CD4-positive, CD25-positive, alpha-beta regulatory T cell (primary cell): Measurements from ENCODE around the gene CLPTM1. TPM values are rescaled to one million over a fixed set of nuclear protein-coding genes. Genes with fewer than 3 reads are reported as not detected.

Source experiments
- ATAC-seq, 2 donors: fragments of 150-1000 bp; cut with Tn5 transposase; one replicate each; pipeline ENCODE4 v1.10.0; 2021; ENCODE audit warnings: low read depth in 2 of 2, moderate number of reproducible peaks in 2 of 2, moderate library complexity in 1 of 2
- DNase-seq, 3 donors: peaks; one replicate each; pipeline versions ENCODE4 v3.0.0 to v3.0.0-alpha.2; 2012 to 2022; ENCODE audit warnings: mixed read lengths in 1 of 3
- H3K27ac ChIP-seq: one replicate; pipeline ENCODE4 v1.7.0; 2013; ENCODE audit warnings: mild to moderate bottlenecking, low read length; ENCODE audit not compliant: insufficient read depth, poor library complexity, severe bottlenecking
- H3K27me3 ChIP-seq: one replicate; pipeline ENCODE4 v1.7.0; 2013; ENCODE audit warnings: low read length; ENCODE audit not compliant: control insufficient read depth, insufficient read depth
- H3K36me3 ChIP-seq: one replicate; pipeline ENCODE4 v1.7.0; 2013; ENCODE audit warnings: mild to moderate bottlenecking, low read length, moderate library complexity; ENCODE audit not compliant: control insufficient read depth, insufficient read depth
- H3K4me1 ChIP-seq: 2 replicates; pipeline ENCODE4 v1.7.0; 2013; ENCODE audit warnings: mild to moderate bottlenecking, low read length; ENCODE audit not compliant: insufficient read depth, control insufficient read depth, poor library complexity, severe bottlenecking
- H3K4me3 ChIP-seq: one replicate; pipeline ENCODE4 v1.7.0; 2013; ENCODE audit warnings: low read depth, mild to moderate bottlenecking, low read length, moderate library complexity
- H3K9me3 ChIP-seq, 2 experiments: 1 replicate in 1 of 2; 2 replicates in 1 of 2; pipeline ENCODE4 v1.7.0; 2013; ENCODE audit warnings: low read length in 2 of 2, mild to moderate bottlenecking in 1 of 2, moderate library complexity in 1 of 2; ENCODE audit not compliant: control insufficient read depth in 2 of 2
- H3K27ac Mint-ChIP-seq, 3 donors: one replicate each; pipeline ENCODE4 v1.8.0; 2020 to 2022; ENCODE audit warnings: mild to moderate bottlenecking in 3 of 3, mixed read lengths in 3 of 3, moderate library complexity in 2 of 3
- H3K27me3 Mint-ChIP-seq: one replicate; pipeline ENCODE4 v1.8.0; 2022; ENCODE audit warnings: mild to moderate bottlenecking, mixed read lengths
- H3K36me3 Mint-ChIP-seq: one replicate; pipeline ENCODE4 v1.8.0; 2020; ENCODE audit warnings: mixed read lengths
- H3K4me1 Mint-ChIP-seq, 4 donors: one replicate each; pipeline ENCODE4 v1.8.0; 2020 to 2022; ENCODE audit warnings: mixed read lengths in 4 of 4, mild to moderate bottlenecking in 1 of 4
- H3K4me3 Mint-ChIP-seq, 4 donors: one replicate each; pipeline ENCODE4 v1.8.0; 2020 to 2022; ENCODE audit warnings: mild to moderate bottlenecking in 4 of 4, mixed read lengths in 4 of 4, moderate library complexity in 3 of 4
- H3K9me3 Mint-ChIP-seq, 7 donors: one replicate each; pipeline ENCODE4 v1.8.0; 2020 to 2022; ENCODE audit warnings: mixed read lengths in 7 of 7, mild to moderate bottlenecking in 3 of 7, moderate library complexity in 2 of 7
- polyA plus RNA-seq, 4 donors: library from polyadenylated mRNA; unstranded; fragments of 300-500 nt; fragmentation: Illumina TruSeq; gene quantifications; one replicate each; pipeline ENCODE4 v1.2.3, GENCODE V29; 2021
- total RNA-seq: library from RNA; stranded (reverse); gene quantifications from one replicate; pipeline ENCODE4 v1.2.3, GENCODE V29; 2022

CLPTM1 gene
- total and polyA plus RNA-seq, 5 donors from 2014 or later = 16.7 to 81.5 (median 19.9) TPM

- peaks cover 0 to 5% (median 3%) of the 10 kb centered on the region in 4 donors for H3K4me1 Mint-ChIP-seq
- Histone ChIP-seq H3K4me1 (no peaks in the 10 kb centered on the region), H3K36me3 (peaks cover 18% of the 10 kb centered on the region), H3K9me3 (no peaks in the 10 kb centered on the region), H3K27ac (no peak overlapping the region), H3K27me3 (no peaks in the 10 kb centered on the region), H3K4me3 (no peak overlapping the region)
- no peak overlapping the region for H3K27ac Mint-ChIP-seq
- H3K36me3 Mint-ChIP-seq = peaks cover 8% of the 10 kb centered on the region
- DNase-seq (no peak), ATAC-seq (no peak)
- H3K27me3 Mint-ChIP-seq = peaks cover 5% of the 10 kb centered on the region
- peaks cover 0 to 1% (median 0%) of the 10 kb centered on the region in 7 donors for H3K9me3 Mint-ChIP-seq
- no peak overlapping the region for H3K4me3 Mint-ChIP-seq
These were observed 53.4 kb downstream of the CLPTM1 start for GRCh38 chr19:45008552-45008951.

DNA sequence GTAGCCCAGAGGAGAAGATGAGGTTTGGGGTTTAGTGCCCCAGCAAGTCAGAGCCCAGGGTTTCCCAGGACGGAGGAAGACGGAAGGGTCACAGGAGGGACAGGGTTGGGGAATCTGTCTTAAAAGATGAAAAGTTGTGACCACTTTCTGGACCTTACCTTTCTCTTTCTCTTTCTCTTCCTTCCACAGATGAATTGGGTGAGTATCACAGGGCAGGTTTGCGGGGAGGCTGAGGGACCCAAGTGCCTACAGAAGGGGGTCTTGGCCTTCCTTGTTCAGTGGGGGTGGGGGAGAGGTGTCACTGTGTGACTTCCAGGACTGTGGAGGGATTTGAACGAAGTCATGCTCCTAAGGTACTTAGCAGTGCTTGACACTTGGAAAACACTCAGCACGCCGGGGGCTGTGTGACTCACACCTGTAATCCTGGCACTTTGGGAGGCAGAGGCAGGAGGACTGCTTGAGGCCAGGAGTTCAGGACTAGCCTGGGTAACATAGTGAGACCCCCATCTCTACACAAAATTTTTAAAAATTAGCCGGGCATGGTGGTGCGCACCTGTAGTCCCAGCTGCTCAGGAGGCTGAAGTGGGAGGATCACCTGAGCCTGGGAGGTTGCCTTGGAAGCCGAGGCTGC is 54.6 kb downstream of the CLPTM1 start:
- peak overlapping the region in 2 of 3 donors; percentile 44 to 91 for H3K27ac Mint-ChIP-seq
- H3K4me3 Mint-ChIP-seq = no peak overlapping the region
- peaks cover 8% of the 10 kb centered on the region for H3K36me3 Mint-ChIP-seq
- no peaks in the 10 kb centered on the region for H3K9me3 ChIP-seq
- H3K4me1 ChIP-seq = no peaks in the 10 kb centered on the region
- H3K27me3 ChIP-seq = no peaks in the 10 kb centered on the region
- no peak overlapping the region for H3K4me3 ChIP-seq
- peaks cover 0 to 1% (median 0%) of the 10 kb centered on the region in 7 donors for H3K9me3 Mint-ChIP-seq
- ATAC-seq (no peak), DNase-seq (no peak)
- no peak overlapping the region for H3K27ac ChIP-seq
- H3K36me3 ChIP-seq = peaks cover 18% of the 10 kb centered on the region
- peaks cover 0 to 5% (median 3%) of the 10 kb centered on the region in 4 donors for H3K4me1 Mint-ChIP-seq
- H3K27me3 Mint-ChIP-seq = no peaks in the 10 kb centered on the region

DNA sequence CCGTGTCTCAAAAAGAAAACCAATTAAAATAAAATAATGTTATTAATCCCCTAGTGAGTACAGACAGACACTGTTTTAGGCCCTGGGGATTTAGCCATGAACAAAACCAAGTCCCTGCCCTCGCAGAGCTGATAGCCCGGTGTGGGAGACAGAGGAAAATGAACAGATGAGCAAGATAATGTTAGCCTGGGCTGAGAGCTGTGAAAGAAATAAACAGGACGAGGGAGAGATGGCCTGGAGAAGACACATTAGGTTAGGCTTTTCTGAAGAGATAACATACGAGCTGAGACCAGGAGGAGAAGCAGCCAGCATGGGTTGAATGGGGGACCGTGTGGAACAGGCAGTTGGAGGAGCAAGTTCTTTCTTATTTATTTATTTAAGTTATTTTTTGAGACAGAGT is 55.1 kb downstream of the CLPTM1 start:
- no peak overlapping the region for H3K4me3 ChIP-seq
- no peak for ATAC-seq
- no peak for DNase-seq
- Mint-ChIP-seq H3K4me3 (no peak overlapping the region), H3K36me3 (peaks cover 8% of the 10 kb centered on the region), H3K9me3 (peaks cover 0 to 1% (median 0%) of the 10 kb centered on the region in 7 donors), H3K27ac (peak overlapping the region in 2 of 3 donors; percentile 15 to 91), H3K4me1 (peaks cover 0 to 6% (median 3%) of the 10 kb centered on the region in 4 donors), H3K27me3 (no peaks in the 10 kb centered on the region)
- H3K27ac ChIP-seq = no peak overlapping the region
- H3K36me3 ChIP-seq = peaks cover 22% of the 10 kb centered on the region
- H3K4me1 ChIP-seq = no peaks in the 10 kb centered on the region
- H3K9me3 ChIP-seq = no peaks in the 10 kb centered on the region
- H3K27me3 ChIP-seq = no peaks in the 10 kb centered on the region

DNA sequence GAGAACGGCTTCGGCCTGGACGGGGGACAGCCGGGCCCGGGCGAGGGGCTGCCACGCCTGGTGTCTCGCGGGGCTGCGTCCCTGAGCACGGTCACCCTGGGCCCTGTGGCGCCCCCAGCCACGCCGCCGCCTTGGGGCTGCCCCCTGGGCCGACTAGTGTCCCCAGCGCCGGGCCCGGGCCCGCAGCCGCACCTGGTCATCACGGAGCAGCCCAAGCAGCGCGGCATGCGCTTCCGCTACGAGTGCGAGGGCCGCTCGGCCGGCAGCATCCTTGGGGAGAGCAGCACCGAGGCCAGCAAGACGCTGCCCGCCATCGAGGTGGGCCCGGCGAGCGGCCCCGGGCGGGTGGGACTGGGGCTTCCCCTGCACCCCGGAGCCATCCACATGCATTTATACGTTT is 56.8 kb downstream of the CLPTM1 start:
- Mint-ChIP-seq H3K4me3 (no peak overlapping the region), H3K9me3 (peaks cover 0 to 1% (median 0%) of the 10 kb centered on the region in 7 donors), H3K4me1 (peaks cover 0 to 16% (median 8%) of the 10 kb centered on the region in 4 donors), H3K27me3 (no peaks in the 10 kb centered on the region), H3K36me3 (peaks cover 10% of the 10 kb centered on the region), H3K27ac (no peak overlapping the region)
- DNase-seq (no peak), ATAC-seq (no peak)
- Histone ChIP-seq H3K27ac (no peak overlapping the region), H3K4me3 (no peak overlapping the region), H3K9me3 (no peaks in the 10 kb centered on the region), H3K4me1 (peaks cover 5% of the 10 kb centered on the region), H3K36me3 (peaks cover 15% of the 10 kb centered on the region), H3K27me3 (no peaks in the 10 kb centered on the region)

GRCh38 chr19:45016388-45017314 is 61.5 kb downstream of the CLPTM1 start:
- H3K27ac Mint-ChIP-seq = peak overlapping the region; percentile 89 to 93 (median 91)
- peak; percentile 68 to 77 (median 76) for DNase-seq
- H3K27ac ChIP-seq = peak overlapping the region; percentile 88

GRCh38 chr19:45019187-45019586 is 64.0 kb downstream of the CLPTM1 start:
- peaks cover 7% of the 10 kb centered on the region for H3K4me1 ChIP-seq
- ATAC-seq (no peak), DNase-seq (no peak)
- peak overlapping the region in 1 of 3 donors; percentile 67 for H3K27ac Mint-ChIP-seq
- H3K27ac ChIP-seq = no peak overlapping the region
- H3K9me3 Mint-ChIP-seq = no peaks in the 10 kb centered on the region
- peaks cover 14% of the 10 kb centered on the region for H3K36me3 Mint-ChIP-seq
- H3K27me3 ChIP-seq = no peaks in the 10 kb centered on the region
- H3K4me3 Mint-ChIP-seq = no peak overlapping the region
- no peak overlapping the region for H3K4me3 ChIP-seq
- H3K9me3 ChIP-seq = no peaks in the 10 kb centered on the region
- H3K27me3 Mint-ChIP-seq = no peaks in the 10 kb centered on the region
- peaks cover 0 to 17% (median 10%) of the 10 kb centered on the region in 4 donors for H3K4me1 Mint-ChIP-seq
- peaks cover 9% of the 10 kb centered on the region for H3K36me3 ChIP-seq

More at GRCh38 chr19:45016388-45017314, 61.5 kb downstream of the CLPTM1 start:
- Mint-ChIP-seq H3K4me1 (peaks cover 0 to 17% (median 10%) of the 10 kb centered on the region in 4 donors), H3K36me3 (peaks cover 9% of the 10 kb centered on the region), H3K4me3 (peak overlapping the region; percentile 16 to 53 (median 42)), H3K27me3 (no peaks in the 10 kb centered on the region), H3K9me3 (no peaks in the 10 kb centered on the region)
- Histone ChIP-seq H3K36me3 (peaks cover 13% of the 10 kb centered on the region), H3K4me1 (peaks cover 7% of the 10 kb centered on the region), H3K4me3 (peak overlapping the region; percentile 72), H3K9me3 (no peaks in the 10 kb centered on the region), H3K27me3 (no peaks in the 10 kb centered on the region)
- peak; percentile 74 to 80 for ATAC-seq

DNA sequence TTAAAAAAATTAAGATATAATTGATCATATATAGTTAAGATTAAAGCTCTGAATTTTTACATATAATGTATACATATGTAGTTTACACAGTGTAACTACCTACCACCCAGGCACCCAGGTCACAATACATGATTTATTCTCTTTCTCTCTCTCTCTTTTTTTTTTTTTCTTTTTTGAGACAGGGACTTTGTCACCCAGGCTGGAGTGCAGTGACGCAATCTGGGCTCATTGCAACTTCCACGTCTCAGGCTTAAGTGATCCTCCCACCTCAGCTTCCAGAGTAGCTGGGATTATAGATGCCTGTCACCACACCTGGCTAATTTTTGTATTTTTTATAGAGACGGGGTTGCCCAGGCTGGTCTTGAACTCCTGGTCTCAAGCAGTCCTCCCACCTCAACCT is 64.9 kb downstream of the CLPTM1 start:
- Histone ChIP-seq H3K27ac (no peak overlapping the region), H3K27me3 (no peaks in the 10 kb centered on the region), H3K9me3 (no peaks in the 10 kb centered on the region), H3K4me3 (no peak overlapping the region), H3K36me3 (peaks cover 8% of the 10 kb centered on the region), H3K4me1 (peaks cover 7% of the 10 kb centered on the region)
- peaks cover 0 to 17% (median 10%) of the 10 kb centered on the region in 4 donors for H3K4me1 Mint-ChIP-seq
- H3K9me3 Mint-ChIP-seq = no peaks in the 10 kb centered on the region
- no peaks in the 10 kb centered on the region for H3K27me3 Mint-ChIP-seq
- H3K27ac Mint-ChIP-seq = peak overlapping the region in 1 of 3 donors; percentile 52
- no peak overlapping the region for H3K4me3 Mint-ChIP-seq
- ATAC-seq (no peak), DNase-seq (no peak)
- H3K36me3 Mint-ChIP-seq = peaks cover 14% of the 10 kb centered on the region
